NCI-H1417 (cell line): ENCODE measurements around the gene TSPAN10.

ENCODE experiments used
- DNase-seq, 3 experiments: peaks; one replicate each; lab custom pipeline; 2025; lab: John Stamatoyannopoulos, UW

Gene TSPAN10

GRCh38 chr17:81664051-81664470 is 27.1 kb downstream of the TSPAN10 start:
- DNase-seq, result no peak

- DNase-seq, result peak in 2 of 3 experiments; percentile 20 to 61
Observed at GRCh38 chr17:81665205-81666091, 28.5 kb downstream of the TSPAN10 start.

GRCh38 chr17:81666092-81666341 is 29.0 kb downstream of the TSPAN10 start:
- DNase-seq, result peak in 1 of 3 experiments; percentile 44

- peak; percentile 94 to 96 (median 95) for DNase-seq
Observed at GRCh38 chr17:81666342-81667191, 29.6 kb downstream of the TSPAN10 start, which contains the start of the genes CCDC137 and OXLD1. TSS of gene CCDC137 (plus strand) at chr17:81666737. CDS start at chr17:81666767, 30 bp downstream. TSS of gene OXLD1 (minus strand) at chr17:81666605. CDS start at chr17:81666577, 28 bp downstream.

GRCh38 chr17:81667754-81668153 is 30.8 kb downstream of the TSPAN10 start:
- no peak for DNase-seq

- DNase-seq, result no peak
Observed at GRCh38 chr17:81672504-81672903, 35.5 kb downstream of the TSPAN10 start.

GRCh38 chr17:81672954-81673353 is 36.0 kb downstream of the TSPAN10 start:
- DNase-seq, result no peak

GRCh38 chr17:81673561-81674258 is 36.7 kb downstream of the TSPAN10 start:
- DNase-seq, result no peak

GRCh38 chr17:81675515-81676221 is 38.7 kb downstream of the TSPAN10 start:
- peak; percentile 3 to 49 (median 8) for DNase-seq

GRCh38 chr17:81676906-81677305 is 39.9 kb downstream of the TSPAN10 start:
- no peak for DNase-seq

- no peak for DNase-seq
Observed at GRCh38 chr17:81680150-81680549, 43.2 kb downstream of the TSPAN10 start.

- DNase-seq, result peak in 2 of 3 experiments; percentile 84 to 94
Observed at GRCh38 chr17:81681672-81682071, 44.7 kb downstream of the TSPAN10 start.

- peak in 1 of 3 experiments; percentile 42 for DNase-seq
Observed at GRCh38 chr17:81682565-81683207, 45.7 kb downstream of the TSPAN10 start.

- DNase-seq, result peak in 1 of 3 experiments; percentile 46
Observed at GRCh38 chr17:81683208-81683583, 46.2 kb downstream of the TSPAN10 start.

GRCh38 chr17:81683584-81684441 is 46.8 kb downstream of the TSPAN10 start, which contains the start of the genes ARL16 and HGS:
TSS of gene ARL16 (minus strand) at chr17:81683797. CDS start at chr17:81683753, 44 bp downstream.
TSS of gene HGS (plus strand) at chr17:81684011. CDS start at chr17:81684067, 56 bp downstream.
- DNase-seq, result peak; percentile 99 to 100 (median 99)

GRCh38 chr17:81684442-81684911 is 47.5 kb downstream of the TSPAN10 start:
- no peak for DNase-seq

- DNase-seq, result no peak
Observed at GRCh38 chr17:81685108-81685507, 48.1 kb downstream of the TSPAN10 start.

GRCh38 chr17:81686614-81687013 is 49.6 kb downstream of the TSPAN10 start:
- DNase-seq, result no peak

- DNase-seq, result no peak
Observed at GRCh38 chr17:81687770-81688541, 51.0 kb downstream of the TSPAN10 start.
